Type B pancreatic cell (in vitro differentiated cells): ENCODE data around the gene PYCR2. TPM values are rescaled to one million over a fixed set of nuclear protein-coding genes. Genes with fewer than 3 reads are reported as not detected.

Source experiments
- DNase-seq: peaks from one replicate; pipeline ENCODE4 v3.0.0; 2021; ENCODE audit warnings: mixed read lengths; ENCODE audit not compliant: unreplicated experiment; ENCODE audit errors: extremely low spot score
- H3K27ac Mint-ChIP-seq: 2 replicates; pipeline ENCODE4 v1.8.0; 2021; ENCODE audit warnings: mild to moderate bottlenecking, mixed read lengths
- H3K27me3 Mint-ChIP-seq: 2 replicates; pipeline ENCODE4 v1.8.0; 2021; ENCODE audit warnings: mixed read lengths
- H3K36me3 Mint-ChIP-seq: 2 replicates; pipeline ENCODE4 v1.8.0; 2021; ENCODE audit warnings: mixed read lengths
- H3K4me1 Mint-ChIP-seq: one replicate; pipeline ENCODE4 v1.8.0; 2021; ENCODE audit warnings: mixed read lengths; ENCODE audit not compliant: unreplicated experiment
- H3K4me3 Mint-ChIP-seq: 2 replicates; pipeline ENCODE4 v1.8.0; 2021; ENCODE audit warnings: mild to moderate bottlenecking, mixed read lengths
- H3K9me3 Mint-ChIP-seq: 2 replicates; pipeline ENCODE4 v1.8.0; 2021; ENCODE audit warnings: mixed read lengths
- CTCF ChIP-seq: fragments of 200-600 bp; sonication (generic); conservative IDR thresholded peaks from 2 replicates; pipeline ENCODE4 v1.5.0; 2021; ENCODE audit warnings: antibody characterized with exemption, mild to moderate bottlenecking
- total RNA-seq: library from RNA; stranded (reverse); gene quantifications from 2 replicates; pipeline ENCODE4 v1.2.1, GENCODE V29; 2021; ENCODE audit warnings: low replicate concordance

PYCR2 gene
- total RNA-seq, 1 donor from 2014 or later: 46.7 TPM

- H3K36me3 Mint-ChIP-seq: peaks cover 19% of the 10 kb centered on the region
- H3K4me3 Mint-ChIP-seq: no peak overlapping the region
- peaks cover 3% of the 10 kb centered on the region for H3K27me3 Mint-ChIP-seq
- H3K27ac Mint-ChIP-seq: no peak overlapping the region
- no peak for DNase-seq
- TF ChIP-seq CTCF: no peak
- no peaks in the 10 kb centered on the region for H3K9me3 Mint-ChIP-seq
- peaks cover 21% of the 10 kb centered on the region for H3K4me1 Mint-ChIP-seq
Observed at GRCh38 chr1:225914391-225914790, 9.7 kb downstream of the PYCR2 start.

DNA sequence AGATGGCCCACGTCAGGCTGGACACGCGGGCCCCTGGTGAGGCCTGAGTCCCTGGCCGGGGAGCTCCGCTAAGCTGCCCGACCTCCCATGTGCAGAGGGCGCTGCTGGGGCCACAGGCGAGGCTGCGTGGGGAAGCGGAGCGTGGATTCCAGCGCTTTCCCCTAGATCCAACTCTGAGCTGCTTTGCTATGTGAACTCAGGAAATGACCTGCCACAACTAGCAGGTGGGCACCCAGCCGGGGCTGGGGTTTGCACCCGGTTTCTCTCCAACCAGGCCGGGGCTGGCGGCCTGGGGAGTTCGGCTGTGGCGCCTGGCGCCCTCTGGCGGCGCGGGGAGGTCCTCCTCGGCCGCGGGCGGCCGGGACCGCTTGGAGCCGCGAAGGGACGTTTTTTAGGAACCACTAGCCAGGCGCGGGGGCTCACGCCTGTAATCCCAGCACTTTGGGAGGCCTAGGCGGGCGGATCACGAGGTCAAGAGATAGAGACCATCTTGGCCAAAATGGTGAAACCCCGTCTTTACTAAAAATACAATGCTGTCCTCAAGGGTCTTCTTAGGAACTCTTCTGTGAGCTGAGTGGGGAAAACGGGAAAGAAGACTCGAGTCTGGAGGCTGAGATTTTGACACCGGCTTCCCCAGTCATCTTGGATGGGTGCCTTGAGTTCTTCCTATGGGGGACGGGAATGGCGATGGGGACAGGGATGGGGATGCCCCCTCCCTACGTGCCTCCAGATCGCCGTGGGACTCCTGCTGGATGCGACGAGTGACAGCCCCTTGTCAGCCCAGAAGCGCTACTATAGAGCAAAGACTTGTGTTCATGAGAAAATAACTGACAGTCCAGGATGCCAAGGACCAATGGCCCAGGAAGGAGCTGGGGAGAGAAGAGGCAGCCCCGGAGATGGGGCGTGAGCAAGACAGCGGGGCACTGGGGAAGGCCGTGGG is 12.6 kb downstream of the PYCR2 start:
- peak; percentile 92 for TF ChIP-seq CTCF
- Mint-ChIP-seq H3K27ac (no peak overlapping the region), H3K4me3 (no peak overlapping the region), H3K27me3 (peaks cover 3% of the 10 kb centered on the region), H3K4me1 (peaks cover 21% of the 10 kb centered on the region), H3K9me3 (no peaks in the 10 kb centered on the region), H3K36me3 (peaks cover 9% of the 10 kb centered on the region)
- DNase-seq: no peak

DNA sequence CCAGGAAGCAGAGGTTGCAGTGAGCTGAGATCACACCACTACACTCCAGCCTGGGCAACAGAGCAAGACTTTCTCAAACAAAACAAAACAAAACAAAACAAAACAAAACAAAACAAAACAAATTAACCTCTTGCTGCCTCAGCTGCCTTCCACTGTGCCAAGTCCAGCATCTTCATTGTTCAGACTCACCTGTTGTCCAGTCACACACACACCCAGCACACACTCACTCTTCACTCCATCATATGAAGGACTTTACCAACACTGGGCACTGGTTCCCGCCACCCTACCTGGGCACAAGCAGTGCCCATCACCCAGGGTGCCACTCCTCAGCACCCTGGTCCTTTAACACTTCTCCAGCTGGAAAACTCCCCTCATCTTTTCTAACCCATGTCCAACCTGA is 14.6 kb downstream of the PYCR2 start:
- DNase-seq: no peak
- peaks cover 3% of the 10 kb centered on the region for H3K27me3 Mint-ChIP-seq
- TF ChIP-seq CTCF: no peak
- H3K27ac Mint-ChIP-seq: no peak overlapping the region
- H3K4me3 Mint-ChIP-seq: no peak overlapping the region
- peaks cover 6% of the 10 kb centered on the region for H3K36me3 Mint-ChIP-seq
- peaks cover 4% of the 10 kb centered on the region for H3K4me1 Mint-ChIP-seq
- H3K9me3 Mint-ChIP-seq: no peaks in the 10 kb centered on the region

- H3K4me1 Mint-ChIP-seq: peaks cover 4% of the 10 kb centered on the region
- H3K27me3 Mint-ChIP-seq: peaks cover 3% of the 10 kb centered on the region
- TF ChIP-seq CTCF: no peak
- H3K4me3 Mint-ChIP-seq: no peak overlapping the region
- no peak for DNase-seq
- peaks cover 6% of the 10 kb centered on the region for H3K36me3 Mint-ChIP-seq
- H3K9me3 Mint-ChIP-seq: no peaks in the 10 kb centered on the region
- no peak overlapping the region for H3K27ac Mint-ChIP-seq
Observed at GRCh38 chr1:225908773-225909172, 15.3 kb downstream of the PYCR2 start.

DNA sequence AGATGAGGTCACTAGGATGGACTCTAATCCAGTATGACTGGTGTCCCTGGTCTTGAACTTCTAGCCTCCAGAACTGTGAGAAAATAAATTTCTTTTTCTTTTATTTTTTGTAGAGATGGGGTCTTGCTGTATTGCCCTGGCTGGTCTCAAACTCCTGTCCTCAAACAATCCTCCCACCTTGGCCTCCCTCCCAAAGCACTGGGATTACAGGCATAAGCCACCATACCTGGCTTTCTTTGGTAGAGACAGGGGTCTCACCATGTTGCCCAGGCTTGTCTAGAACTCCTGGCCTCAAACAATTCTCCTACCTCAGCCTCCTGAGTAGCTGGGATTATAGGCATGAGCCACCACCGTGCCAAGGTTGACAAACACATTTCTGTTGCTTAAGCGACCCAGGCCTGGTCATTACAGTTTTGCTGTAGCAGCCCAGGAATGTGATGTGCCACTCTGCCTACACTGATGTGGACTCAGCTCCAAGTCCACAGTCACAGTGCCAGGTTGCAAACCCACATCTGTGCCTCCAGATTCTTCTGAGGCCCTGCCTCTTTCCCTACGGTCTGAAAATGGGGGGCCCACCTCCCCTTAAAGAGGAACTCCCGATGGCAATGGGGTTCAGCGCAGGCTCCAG is 15.9 kb downstream of the PYCR2 start:
- peaks cover 3% of the 10 kb centered on the region for H3K27me3 Mint-ChIP-seq
- H3K4me3 Mint-ChIP-seq: no peak overlapping the region
- peaks cover 4% of the 10 kb centered on the region for H3K4me1 Mint-ChIP-seq
- no peak overlapping the region for H3K27ac Mint-ChIP-seq
- no peaks in the 10 kb centered on the region for H3K9me3 Mint-ChIP-seq
- peaks cover 6% of the 10 kb centered on the region for H3K36me3 Mint-ChIP-seq
- TF ChIP-seq CTCF: no peak
- DNase-seq: no peak
